SK-N-SH treated with all-trans-retinoic acid at 6 μM for 48 hours (cell line): ENCODE data around the gene IFT74.

Source experiments
- ATAC-seq: fragments of 200-7000 bp; cut with Tn5 transposase; 3 replicates; pipeline ENCODE4 v1.9.1; 2020; ENCODE audit warnings: mild to moderate bottlenecking, moderate library complexity
- ARNTL ChIP-seq: fragments of 450-650 bp; formaldehyde crosslinking; IDR thresholded peaks from 2 replicates; pipeline ENCODE4 v1.5.0; 2020; ENCODE audit warnings: low read depth, mild to moderate bottlenecking, moderate library complexity, borderline replicate concordance
- BACH2 ChIP-seq: fragments of 250-450 bp; sonication (Bioruptor Pico); IDR thresholded peaks from 2 replicates; pipeline ENCODE4 v1.9.0; 2021; ENCODE audit warnings: mild to moderate bottlenecking, borderline replicate concordance
- CREB5 ChIP-seq: fragments of 250-450 bp; sonication (Bioruptor Pico); IDR thresholded peaks from 2 replicates; pipeline ENCODE4 v1.5.1; 2020; ENCODE audit warnings: low read depth, mild to moderate bottlenecking, moderate library complexity
- CSDC2 ChIP-seq: fragments of 250-450 bp; sonication (Bioruptor Pico); IDR thresholded peaks from 2 replicates; pipeline ENCODE4 v1.5.0; 2020; ENCODE audit warnings: mild to moderate bottlenecking, moderate library complexity
- ESRRG ChIP-seq: fragments of 250-450 bp; sonication (Bioruptor Pico); IDR thresholded peaks from 2 replicates; pipeline ENCODE4 v1.6.1; 2021; ENCODE audit warnings: mild to moderate bottlenecking
- GLIS3 ChIP-seq: fragments of 250-450 bp; sonication (Bioruptor Pico); IDR thresholded peaks from 2 replicates; pipeline ENCODE4 v1.5.0; 2020; ENCODE audit warnings: mild to moderate bottlenecking, moderate library complexity
- ISL1 ChIP-seq: fragments of 250-450 bp; sonication (Bioruptor Pico); IDR thresholded peaks from 2 replicates; pipeline ENCODE4 v2.1.2; 2022; ENCODE audit warnings: mild to moderate bottlenecking, moderate library complexity
- PATZ1 ChIP-seq: fragments of 250-450 bp; sonication (Bioruptor Pico); IDR thresholded peaks from 2 replicates; pipeline ENCODE4 v1.8.0; 2020; ENCODE audit warnings: mild to moderate bottlenecking, moderate library complexity, borderline replicate concordance
- POU6F1 ChIP-seq: fragments of 250-450 bp; sonication (Bioruptor Pico); IDR thresholded peaks from 2 replicates; pipeline ENCODE4 v1.8.0; 2021; ENCODE audit warnings: low read depth, mild to moderate bottlenecking, moderate library complexity, borderline replicate concordance
- PPARA ChIP-seq: fragments of 250-450 bp; sonication (Bioruptor Pico); IDR thresholded peaks from 2 replicates; pipeline ENCODE4 v1.5.0; 2020; ENCODE audit warnings: mild to moderate bottlenecking, borderline replicate concordance
- RARB ChIP-seq: fragments of 250-450 bp; sonication (Bioruptor Pico); IDR thresholded peaks from 2 replicates; pipeline ENCODE4 v1.8.0; 2021; ENCODE audit warnings: mild to moderate bottlenecking, moderate library complexity
- SNAI2 ChIP-seq: fragments of 250-450 bp; sonication (Bioruptor Pico); IDR thresholded peaks from 2 replicates; pipeline ENCODE4 v1.5.0; 2020; ENCODE audit warnings: mild to moderate bottlenecking, moderate library complexity
- TCF4 ChIP-seq: fragments of 250-450 bp; sonication (Bioruptor Pico); IDR thresholded peaks from 2 replicates; pipeline ENCODE4 v1.8.0; 2021; ENCODE audit warnings: mild to moderate bottlenecking, moderate library complexity, borderline replicate concordance
- TSHZ2 ChIP-seq: fragments of 250-450 bp; sonication (Bioruptor Pico); IDR thresholded peaks from 2 replicates; pipeline ENCODE4 v1.5.0; 2020; ENCODE audit warnings: mild to moderate bottlenecking, moderate library complexity
- ZC3H10 ChIP-seq: fragments of 250-450 bp; sonication (Bioruptor Pico); IDR thresholded peaks from 2 replicates; pipeline ENCODE4 v1.5.1; 2021; ENCODE audit warnings: mild to moderate bottlenecking, moderate library complexity
- ZFP3 ChIP-seq: fragments of 250-450 bp; sonication (Bioruptor Pico); IDR thresholded peaks from 2 replicates; pipeline ENCODE4 v1.5.0; 2020; ENCODE audit warnings: mild to moderate bottlenecking, moderate library complexity
- ZFP30 ChIP-seq: fragments of 450-650 bp; formaldehyde crosslinking; IDR thresholded peaks from 2 replicates; pipeline ENCODE4 v1.5.0; 2022; ENCODE audit warnings: mild to moderate bottlenecking, moderate library complexity
- ZNF565 ChIP-seq: fragments of 450-650 bp; formaldehyde crosslinking; conservative IDR thresholded peaks from 2 replicates; pipeline ENCODE4 v1.5.0; 2020; ENCODE audit warnings: low read depth, mild to moderate bottlenecking, moderate library complexity
- ZNF70 ChIP-seq: fragments of 450-650 bp; formaldehyde crosslinking; IDR thresholded peaks from 2 replicates; pipeline ENCODE4 v1.5.0; 2020; ENCODE audit warnings: mild to moderate bottlenecking, moderate library complexity
- ZNF8 ChIP-seq: fragments of 450-650 bp; formaldehyde crosslinking; IDR thresholded peaks from 2 replicates; pipeline ENCODE4 v1.5.0; 2020; ENCODE audit warnings: mild to moderate bottlenecking, moderate library complexity

Gene IFT74

GRCh38 chr9:27054125-27054524 lies 97.9 kb downstream of the IFT74 start:
- no peak for ATAC-seq
- TF ChIP-seq GLIS3 (CRISPR knock-in tag) (no peak), CREB5 (CRISPR knock-in tag) (no peak), ZNF565 (CRISPR knock-in tag) (no peak), ZNF70 (no peak), CSDC2 (CRISPR knock-in tag) (no peak), ARNTL (CRISPR knock-in tag) (no peak), ZFP30 (no peak), ZNF8 (CRISPR knock-in tag) (no peak), PATZ1 (CRISPR knock-in tag) (no peak), POU6F1 (CRISPR knock-in tag) (no peak), BACH2 (CRISPR knock-in tag) (no peak), ZC3H10 (CRISPR knock-in tag) (no peak), ZFP3 (CRISPR knock-in tag) (no peak), TCF4 (no peak), PPARA (no peak), SNAI2 (CRISPR knock-in tag) (no peak), ISL1 (no peak)

GRCh38 chr9:27054841-27055240 lies 98.6 kb downstream of the IFT74 start:
- TF ChIP-seq CSDC2 (CRISPR knock-in tag), result no peak
- TF ChIP-seq GLIS3 (CRISPR knock-in tag), result no peak
- no peak for TF ChIP-seq ESRRG (CRISPR knock-in tag)
- no peak for TF ChIP-seq ZNF565 (CRISPR knock-in tag)
- TF ChIP-seq CREB5 (CRISPR knock-in tag), result no peak
- TF ChIP-seq BACH2 (CRISPR knock-in tag), result no peak
- TF ChIP-seq ZFP30, result no peak
- TF ChIP-seq ARNTL (CRISPR knock-in tag), result no peak
- no peak for TF ChIP-seq SNAI2 (CRISPR knock-in tag)
- no peak for TF ChIP-seq PATZ1 (CRISPR knock-in tag)
- TF ChIP-seq ZNF70, result no peak
- no peak for TF ChIP-seq TSHZ2
- TF ChIP-seq RARB, result no peak
- TF ChIP-seq TCF4, result no peak
- no peak for ATAC-seq

GRCh38 chr9:27059412-27059811 lies 103.2 kb downstream of the IFT74 start:
- ATAC-seq, result no peak
- no peak for TF ChIP-seq ARNTL (CRISPR knock-in tag)
- no peak for TF ChIP-seq CREB5 (CRISPR knock-in tag)
- no peak for TF ChIP-seq SNAI2 (CRISPR knock-in tag)
- no peak for TF ChIP-seq BACH2 (CRISPR knock-in tag)
- TF ChIP-seq GLIS3 (CRISPR knock-in tag), result no peak
- TF ChIP-seq TSHZ2, result no peak
- no peak for TF ChIP-seq ZNF565 (CRISPR knock-in tag)
